HG03342 (cell line): Measurements from ENCODE around the gene HES3.

ENCODE experiments used
- ATAC-seq: cut with Tn5 transposase; IDR thresholded peaks from one replicate; pipeline ENCODE4 v1.9.1; 2021; ENCODE audit warnings: mild to moderate bottlenecking, moderate library complexity; ENCODE audit not compliant: unreplicated experiment

HES3 gene

GRCh38 chr1:6276811-6277555, 33.0 kb downstream of the HES3 start:
- no peak for ATAC-seq

DNA sequence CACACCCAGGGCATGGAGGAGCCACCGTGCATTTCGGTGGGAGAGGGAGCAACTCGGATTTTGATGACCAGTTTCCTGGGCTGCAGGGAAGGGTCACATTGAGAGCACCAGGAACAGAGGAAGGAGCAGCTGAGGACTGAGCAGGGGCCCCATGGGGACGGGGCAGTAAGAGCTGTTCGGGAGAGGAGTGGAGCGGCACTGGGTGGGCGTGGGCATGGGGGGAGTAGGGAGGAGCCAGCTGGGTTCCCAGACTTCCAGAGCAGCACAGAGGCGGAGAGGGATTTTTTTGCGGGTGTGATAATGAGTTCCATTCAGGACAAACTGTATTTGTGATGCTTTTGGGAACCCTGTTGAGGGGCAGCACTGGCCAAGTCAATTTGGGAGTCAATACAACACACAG, 34.3 kb downstream of the HES3 start:
- ATAC-seq, result no peak

DNA sequence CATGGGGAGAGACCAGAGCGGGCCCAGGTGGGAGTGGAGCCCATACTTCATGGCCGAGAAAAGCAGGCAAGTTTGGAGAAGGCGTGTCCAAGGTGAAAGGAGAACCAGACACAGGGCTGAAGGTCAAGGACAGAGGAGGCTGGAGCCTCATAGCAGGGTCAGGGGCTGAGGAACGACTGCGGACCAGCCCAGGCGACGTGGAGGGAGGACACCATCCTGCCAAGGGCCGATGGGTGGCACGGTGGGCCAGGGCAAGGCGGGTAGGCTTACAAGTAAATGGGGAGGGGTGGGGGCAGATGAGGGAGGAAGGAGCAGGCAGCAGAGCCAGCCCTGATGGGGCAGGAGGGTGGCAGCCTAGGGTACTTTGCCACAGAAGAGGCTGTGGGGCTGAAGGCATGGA, 35.1 kb downstream of the HES3 start:
- ATAC-seq, result no peak

DNA sequence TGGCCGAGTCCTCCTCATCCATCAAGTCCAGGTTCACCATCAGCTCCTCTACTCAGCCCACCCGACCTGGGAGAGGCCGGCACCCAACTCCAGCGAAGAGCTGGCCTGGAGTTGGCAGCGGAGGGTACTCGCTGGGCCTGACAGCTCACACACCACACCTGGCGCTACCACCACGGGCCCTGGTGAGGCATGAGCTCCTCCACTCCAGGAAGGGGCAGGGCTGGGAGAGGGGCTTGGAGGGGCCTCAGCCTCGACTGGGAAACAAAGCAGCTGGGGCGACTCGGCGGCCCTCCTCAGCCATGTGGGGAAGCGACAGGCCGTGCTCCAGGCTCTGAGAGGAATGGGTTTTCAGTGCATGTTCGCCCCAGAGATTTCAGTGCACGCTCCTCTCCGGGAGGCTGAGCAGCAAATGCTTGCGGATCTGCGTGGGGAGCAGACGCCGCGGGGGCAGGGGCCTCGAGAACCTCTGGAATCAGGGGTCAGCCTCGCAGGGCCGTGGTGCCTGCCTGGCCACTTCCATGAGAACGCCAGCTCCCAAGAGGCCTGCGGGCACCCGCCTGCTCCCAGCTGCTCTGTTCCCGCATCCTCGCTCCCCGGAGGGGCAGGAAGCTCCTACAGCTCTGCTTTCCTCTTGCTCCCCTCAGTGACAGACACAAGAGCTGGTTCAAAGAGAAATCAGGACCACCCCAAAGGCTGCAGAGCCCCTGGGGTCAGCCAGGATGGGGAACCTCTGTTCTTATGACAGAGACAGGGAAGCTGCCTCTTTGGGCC, 35.8 kb downstream of the HES3 start:
- ATAC-seq, result no peak

DNA sequence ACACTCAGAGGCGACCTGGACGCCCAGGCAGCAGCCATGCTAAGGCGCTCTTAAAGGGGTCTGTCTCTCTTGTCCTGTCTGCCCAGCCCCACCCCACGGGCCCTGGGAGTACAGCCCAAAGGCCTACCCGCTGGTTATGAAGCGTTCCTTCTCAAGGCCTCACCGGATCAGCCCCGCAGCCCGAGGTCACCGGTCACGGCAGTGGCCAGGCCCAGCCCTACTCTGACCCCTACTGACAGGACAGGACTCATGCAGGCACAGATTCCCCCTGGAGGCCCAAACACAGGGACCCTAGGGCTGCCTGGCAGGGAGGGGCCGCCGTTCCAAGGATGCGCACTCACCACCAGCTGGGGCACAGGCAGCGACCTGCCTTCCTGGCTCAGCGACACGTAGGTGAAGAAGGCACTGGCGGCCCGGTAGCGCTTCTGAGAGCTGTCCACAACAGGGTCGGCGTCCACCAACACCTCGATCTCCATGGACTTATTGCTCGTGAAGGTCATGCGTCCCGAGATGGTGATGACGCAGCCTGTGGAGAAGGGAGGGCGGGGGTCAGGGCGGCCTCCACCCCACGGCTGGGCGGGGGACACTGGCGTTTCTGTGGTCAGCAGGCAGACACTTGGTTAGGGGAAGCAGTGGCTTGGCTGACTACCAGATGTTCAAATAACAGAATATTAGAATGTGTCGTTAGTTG, 36.9 kb downstream of the HES3 start:
- no peak for ATAC-seq

DNA sequence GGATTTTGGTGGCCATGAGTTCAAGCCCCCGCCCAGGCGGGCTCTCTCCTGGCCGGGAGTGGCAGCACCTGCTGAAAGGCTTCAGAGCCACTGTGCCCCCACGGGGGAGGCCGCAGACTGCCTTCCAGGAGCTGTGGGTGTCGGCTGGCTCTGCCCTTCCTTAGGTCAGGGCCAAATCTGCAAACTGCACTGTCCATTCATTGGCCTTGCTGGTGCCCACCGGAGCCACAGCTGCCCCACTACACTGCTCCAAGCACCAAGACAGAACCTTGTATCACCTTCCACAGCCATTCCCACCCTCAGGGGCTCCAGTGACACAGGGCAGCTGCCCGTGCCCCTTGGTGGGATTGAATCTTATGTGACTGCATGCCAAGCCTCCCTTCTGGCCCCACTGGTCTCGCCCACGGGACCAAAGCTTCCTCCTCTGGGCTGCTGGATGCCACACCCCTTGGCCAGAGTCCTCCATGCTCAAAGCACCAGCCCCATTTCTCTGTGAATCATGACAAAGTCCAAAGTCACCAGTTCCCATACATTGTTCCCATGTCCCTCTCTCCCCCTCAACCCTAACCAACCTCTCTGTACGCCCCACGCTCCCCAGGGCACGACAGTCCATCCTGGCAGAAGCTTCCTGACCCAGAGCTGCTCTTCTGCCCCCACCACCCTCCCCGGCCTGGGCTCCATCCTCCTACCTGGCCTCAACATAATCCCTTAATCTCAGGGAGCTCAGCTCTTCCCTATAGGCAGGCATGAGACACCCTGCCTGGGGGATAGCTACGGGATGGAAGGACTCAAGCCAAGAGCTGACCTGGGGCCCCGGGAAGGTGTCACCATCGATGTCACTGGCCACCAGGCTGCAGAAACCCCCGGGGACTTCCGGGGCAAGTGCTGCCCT, 37.8 kb downstream of the HES3 start:
- ATAC-seq, result no peak

DNA sequence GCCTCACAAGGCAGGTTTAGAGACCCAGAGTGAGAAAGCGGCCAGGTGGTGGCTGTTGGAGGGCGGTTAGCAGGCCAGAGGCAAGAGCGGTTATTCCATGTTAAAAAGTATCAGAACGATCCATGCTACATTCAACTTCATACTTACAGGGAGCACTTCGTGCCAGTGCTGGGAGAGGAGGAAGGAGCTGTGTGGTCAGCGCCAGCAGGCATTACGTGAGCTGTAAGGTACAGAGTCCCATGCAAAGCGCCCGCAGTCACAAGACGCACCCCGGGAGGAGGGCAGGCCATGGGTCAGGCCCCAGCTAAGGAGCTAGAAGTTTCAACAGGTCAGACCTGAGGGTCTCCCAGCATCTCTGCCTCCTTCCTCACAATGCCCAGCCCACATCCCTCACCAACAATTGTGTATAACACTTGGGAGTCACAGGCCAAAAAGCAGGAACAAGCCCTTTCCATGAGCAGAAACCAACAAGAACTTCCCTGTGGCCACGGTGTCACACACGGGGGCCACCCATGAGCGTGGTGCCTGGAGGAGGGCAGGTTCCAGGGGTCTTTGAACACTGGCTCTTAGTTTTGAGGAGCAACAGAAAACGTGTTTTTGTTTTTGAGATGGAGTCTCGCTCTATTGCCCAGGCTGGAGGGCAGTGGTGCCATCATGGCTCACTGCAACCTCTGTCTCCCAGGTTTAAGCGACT, 38.7 kb downstream of the HES3 start:
- no peak for ATAC-seq

GRCh38 chr1:6285336-6285735, 41.4 kb downstream of the HES3 start:
- ATAC-seq, result no peak

DNA sequence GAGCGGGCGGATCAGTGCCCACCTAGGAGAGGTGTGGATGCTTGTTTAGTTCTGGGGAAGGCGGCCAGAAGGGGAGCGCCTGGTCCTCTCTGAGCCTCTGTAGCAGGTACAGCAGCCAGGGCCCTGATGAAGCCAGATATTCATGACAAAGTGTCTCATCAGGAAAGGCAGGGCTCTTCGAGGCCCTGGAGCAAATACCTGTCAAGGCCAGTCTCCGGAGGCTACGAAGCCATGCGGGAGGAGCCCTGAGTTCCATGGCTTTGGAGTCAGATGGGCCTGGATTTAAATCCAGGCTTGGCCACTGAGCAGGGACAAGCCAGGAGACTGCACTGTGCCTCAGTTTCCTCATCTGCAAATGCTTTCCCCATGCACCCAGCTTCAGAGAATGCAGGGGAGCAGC, 42.3 kb downstream of the HES3 start:
- no peak for ATAC-seq

GRCh38 chr1:6287029-6287428, 43.0 kb downstream of the HES3 start:
- ATAC-seq, result no peak

GRCh38 chr1:6287431-6287886, 43.5 kb downstream of the HES3 start:
- ATAC-seq, result no peak

DNA sequence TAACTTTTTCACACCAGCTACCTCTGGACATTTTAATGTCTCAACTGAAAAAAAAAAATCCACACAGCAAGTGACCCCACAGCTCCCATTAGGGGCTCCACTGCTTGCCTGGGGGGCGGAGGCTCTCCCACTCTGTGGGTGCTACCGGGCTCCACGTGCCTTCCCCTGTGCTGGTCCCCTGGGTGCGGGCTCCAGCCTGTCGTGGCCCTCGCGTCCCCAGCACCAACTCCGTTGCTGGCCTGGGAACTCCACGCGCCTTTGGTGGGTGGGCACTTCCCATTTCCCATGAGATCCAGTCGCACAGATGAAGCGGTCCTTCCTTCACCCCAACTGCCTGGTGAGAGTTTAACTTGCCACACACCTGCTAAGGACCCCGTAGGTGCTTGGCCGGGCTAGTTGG, 44.0 kb downstream of the HES3 start:
- ATAC-seq, result no peak

GRCh38 chr1:6288665-6289064, 44.7 kb downstream of the HES3 start:
- no peak for ATAC-seq

GRCh38 chr1:6292102-6292501, 48.1 kb downstream of the HES3 start:
- no peak for ATAC-seq

GRCh38 chr1:6294080-6294889, 50.3 kb downstream of the HES3 start:
- no peak for ATAC-seq

- no peak for ATAC-seq
Observed at GRCh38 chr1:6294890-6295556, 51.0 kb downstream of the HES3 start.
